H4 (cell line): ENCODE results near the gene SLC25A6. TPM values are rescaled to one million over a fixed set of nuclear protein-coding genes. Genes with fewer than 3 reads are reported as not detected.
"Not testable (repeated sequence)": the region's sequence is repeated elsewhere in the genome, so short reads cannot be mapped to it uniquely, and the experiment has no call there.

ENCODE experiments used
- DNase-seq: peaks from one replicate; pipeline ENCODE4 v3.0.0-alpha.2; 2015; ENCODE audit warnings: low spot score
- total RNA-seq: library from RNA; depleted of rRNA; stranded (reverse); fragments of >200 nt; shearing (Covaris generic); gene quantifications from 2 replicates; pipeline ENCODE4 v1.2.3, GENCODE V29; 2014

SLC25A6 gene
- total RNA-seq, 1 experiment from 2014 or later, result 252 TPM

DNA sequence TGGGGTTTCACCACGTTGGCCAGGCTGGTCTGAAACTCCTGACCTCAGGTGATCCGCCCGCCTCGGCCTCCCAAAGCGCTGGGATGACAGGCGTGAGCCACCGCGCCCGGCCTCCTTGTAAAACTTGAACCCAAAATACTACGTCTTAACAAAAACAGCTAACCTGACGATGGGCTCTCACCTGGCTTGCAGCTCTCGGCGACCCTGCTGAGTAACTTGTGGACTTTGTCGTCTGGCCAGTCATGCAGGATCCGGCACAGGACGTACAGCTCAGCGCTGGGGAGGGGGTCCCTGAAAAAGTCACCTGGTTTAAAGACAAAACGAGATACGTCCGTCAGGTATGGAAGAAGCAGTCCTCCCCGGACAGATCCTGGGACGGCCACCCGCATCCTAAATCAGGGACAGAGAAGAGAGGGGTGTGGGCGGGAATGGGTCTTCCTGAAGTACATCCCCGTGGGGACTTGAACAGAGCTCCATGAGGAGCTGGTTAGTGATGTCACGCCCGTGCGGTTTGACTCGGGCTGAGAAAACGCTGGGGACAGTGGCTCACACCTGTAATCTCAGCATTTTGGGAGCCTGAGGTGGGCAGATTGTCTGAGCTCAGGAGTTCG is 20.7 kb upstream of the SLC25A6 start:
- DNase-seq, result no peak

GRCh38 chrX:1411326-1411725 is 19.4 kb upstream of the SLC25A6 start:
- no peak for DNase-seq

GRCh38 chrX:1407035-1407434 is 15.1 kb upstream of the SLC25A6 start:
- DNase-seq, result no peak

- DNase-seq, result not testable (repeated sequence)
Observed at GRCh38 chrX:1405769-1406168, 13.9 kb upstream of the SLC25A6 start.

DNA sequence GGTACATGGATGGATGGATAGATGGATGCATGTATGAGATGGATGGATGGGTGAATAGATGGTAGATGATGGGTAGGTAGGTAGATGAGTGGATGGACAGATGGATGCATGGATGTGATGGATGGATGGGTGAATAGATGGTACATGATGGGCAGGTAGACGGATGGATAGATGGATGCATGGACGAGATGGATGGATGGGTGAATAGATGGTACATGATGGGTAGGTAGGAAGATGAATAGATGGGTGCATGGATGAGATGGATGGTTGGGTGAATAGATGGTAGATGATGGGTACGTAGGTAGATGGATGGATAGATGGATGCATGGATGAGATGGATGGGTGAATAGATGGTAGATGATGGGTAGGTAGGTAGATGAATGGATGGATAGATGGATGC is 12.0 kb upstream of the SLC25A6 start:
- not testable (repeated sequence) for DNase-seq

GRCh38 chrX:1403228-1403627 is 11.3 kb upstream of the SLC25A6 start:
- no peak for DNase-seq

- DNase-seq, result no peak
Observed at GRCh38 chrX:1401611-1402430, 9.9 kb upstream of the SLC25A6 start.

GRCh38 chrX:1400742-1401471 is 9.0 kb upstream of the SLC25A6 start:
- DNase-seq, result no peak

DNA sequence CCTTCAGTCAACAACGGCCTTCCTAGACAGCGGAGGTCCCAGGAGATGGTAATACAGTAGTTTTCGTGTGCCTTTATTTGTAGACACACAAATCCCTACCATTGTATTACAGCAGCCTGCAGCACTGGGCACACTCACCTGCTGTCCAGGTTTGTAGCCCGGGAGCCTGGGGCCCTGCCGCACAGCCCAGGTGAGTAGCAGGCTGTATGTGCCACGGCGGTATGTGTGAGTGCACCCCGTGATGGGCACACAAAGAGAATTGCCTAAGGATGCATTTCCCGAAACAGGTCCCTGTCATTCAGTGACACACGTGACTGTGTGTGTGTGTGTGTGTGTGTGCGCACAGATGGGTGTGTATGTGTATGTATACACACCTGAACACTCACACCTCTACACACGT is 8.1 kb upstream of the SLC25A6 start:
- no peak for DNase-seq

DNA sequence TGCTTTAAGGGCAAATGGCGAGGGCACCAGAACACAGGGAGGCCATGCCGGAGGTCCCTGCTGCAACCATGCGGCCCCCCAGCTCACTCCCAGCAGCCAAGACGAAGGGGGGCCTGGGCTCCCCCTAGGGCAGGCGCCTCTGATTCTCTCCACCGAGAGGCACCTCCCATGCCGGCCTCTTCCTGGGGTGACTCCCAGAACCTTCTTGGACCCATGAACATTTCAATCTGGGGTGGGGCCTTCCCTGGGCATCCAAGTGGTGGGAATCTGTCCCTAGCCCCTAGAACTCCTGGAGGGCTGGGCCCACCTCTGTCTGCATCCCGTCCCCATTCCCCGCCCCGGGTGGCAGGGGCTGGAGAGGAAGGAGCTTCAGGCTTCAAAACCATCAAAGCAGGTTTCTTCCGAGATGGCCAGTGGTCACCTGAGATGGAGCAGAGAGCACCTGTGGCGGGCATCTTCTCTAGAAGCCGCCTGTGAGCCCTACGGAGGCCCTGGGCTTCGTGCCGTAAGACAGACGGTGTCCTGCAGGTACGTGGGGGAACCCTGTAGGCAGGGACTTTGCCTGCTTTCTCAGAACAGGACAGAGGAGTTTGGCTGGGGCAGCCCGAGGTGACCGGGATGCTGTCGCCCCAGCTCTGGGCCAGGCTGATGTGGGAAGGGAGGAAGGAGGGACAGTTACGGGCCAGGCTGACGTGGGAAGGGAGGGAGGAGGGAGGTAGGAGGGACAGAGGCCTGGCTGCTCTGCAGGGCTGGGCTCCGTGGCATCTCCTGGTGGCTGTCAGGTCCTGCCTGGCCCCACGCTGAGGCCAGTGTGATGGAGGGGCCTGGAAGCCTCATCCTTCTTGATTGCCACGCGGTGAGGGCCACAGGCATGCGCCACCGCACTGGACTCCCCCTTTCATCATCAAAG is 6.8 kb upstream of the SLC25A6 start:
- no peak for DNase-seq

GRCh38 chrX:1397441-1398270 is 5.7 kb upstream of the SLC25A6 start:
- no peak for DNase-seq

- no peak for DNase-seq
Observed at GRCh38 chrX:1397001-1397400, 5.1 kb upstream of the SLC25A6 start.

GRCh38 chrX:1395646-1396216 is 3.8 kb upstream of the SLC25A6 start:
- DNase-seq, result no peak

GRCh38 chrX:1394731-1395501 is 3.0 kb upstream of the SLC25A6 start:
- no peak for DNase-seq

DNA sequence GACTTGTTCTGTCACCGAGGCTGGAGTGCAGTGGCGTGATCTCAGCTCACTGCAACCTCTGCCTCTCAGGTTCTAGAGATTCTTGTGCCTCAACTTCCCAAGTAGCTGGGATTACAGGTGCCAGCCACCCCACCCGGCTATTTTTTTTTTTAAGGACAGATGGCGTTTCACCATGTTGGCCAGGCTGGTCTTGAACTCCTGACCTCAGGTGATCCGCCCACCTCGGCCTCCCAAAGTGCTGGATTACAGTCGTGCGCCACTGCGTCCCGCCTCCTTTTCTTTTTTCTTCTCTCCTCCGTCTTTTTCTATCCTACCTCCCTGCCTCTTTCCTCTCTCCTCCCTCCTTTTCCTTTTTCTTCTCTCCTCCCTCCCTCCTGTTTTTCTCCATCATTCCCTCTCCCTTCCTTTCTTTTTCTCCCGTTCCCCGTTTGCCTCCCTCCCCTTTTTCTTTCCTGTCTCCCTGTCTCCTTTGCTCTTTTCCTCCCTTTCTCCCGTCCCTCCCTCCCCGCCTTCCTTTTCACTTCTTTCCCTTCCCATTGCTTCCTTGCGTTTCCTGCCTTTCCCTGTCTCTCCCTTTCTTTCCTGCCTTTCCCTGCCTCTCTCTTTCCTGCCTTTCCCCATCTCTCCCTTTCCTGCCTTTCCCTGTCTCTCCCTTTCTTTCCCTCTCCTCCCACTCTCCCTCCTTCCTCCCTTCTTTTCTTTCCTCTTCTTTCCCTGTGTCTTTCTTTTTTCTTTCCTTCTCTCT is 2.1 kb upstream of the SLC25A6 start:
- DNase-seq, result no peak

DNA sequence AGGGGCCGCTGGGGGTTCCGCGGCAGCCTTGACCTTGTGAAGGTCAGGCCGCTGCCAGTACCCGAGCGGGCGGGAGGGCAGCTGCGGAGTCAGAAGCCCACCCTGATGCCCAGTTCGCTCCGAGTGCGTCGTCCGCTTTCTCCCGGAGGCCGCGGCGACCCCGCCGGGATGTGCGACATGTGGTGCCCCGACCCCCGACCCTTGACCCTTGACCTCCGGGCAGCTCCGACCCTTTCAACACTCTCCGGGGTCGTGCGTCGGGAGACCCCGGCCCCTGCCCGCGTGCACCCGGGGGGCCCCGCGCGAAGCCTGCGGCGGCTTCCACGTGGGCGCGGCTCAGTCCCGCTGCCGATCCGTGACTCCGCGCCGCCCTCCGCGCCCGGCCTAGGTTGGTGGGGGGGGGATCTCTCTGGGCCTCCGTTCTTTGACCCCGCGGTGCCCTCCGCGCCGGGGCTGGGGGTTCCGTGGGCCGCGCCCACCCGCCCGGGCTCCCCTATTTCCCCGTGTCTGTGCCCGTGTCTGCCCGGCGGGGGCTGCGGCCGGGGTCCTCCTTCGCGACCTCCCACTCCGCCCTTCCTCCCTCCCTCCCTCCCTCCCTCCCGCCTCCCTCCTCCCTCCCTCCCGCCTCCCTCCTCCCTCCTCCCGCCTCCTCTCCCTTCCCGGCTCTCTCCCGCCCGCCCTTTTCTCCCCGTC is 609 bp upstream of the SLC25A6 start:
- DNase-seq, result peak; percentile 70

- DNase-seq, result no peak
Observed at GRCh38 chrX:1391370-1391706, 575 bp downstream of the SLC25A6 start.

DNA sequence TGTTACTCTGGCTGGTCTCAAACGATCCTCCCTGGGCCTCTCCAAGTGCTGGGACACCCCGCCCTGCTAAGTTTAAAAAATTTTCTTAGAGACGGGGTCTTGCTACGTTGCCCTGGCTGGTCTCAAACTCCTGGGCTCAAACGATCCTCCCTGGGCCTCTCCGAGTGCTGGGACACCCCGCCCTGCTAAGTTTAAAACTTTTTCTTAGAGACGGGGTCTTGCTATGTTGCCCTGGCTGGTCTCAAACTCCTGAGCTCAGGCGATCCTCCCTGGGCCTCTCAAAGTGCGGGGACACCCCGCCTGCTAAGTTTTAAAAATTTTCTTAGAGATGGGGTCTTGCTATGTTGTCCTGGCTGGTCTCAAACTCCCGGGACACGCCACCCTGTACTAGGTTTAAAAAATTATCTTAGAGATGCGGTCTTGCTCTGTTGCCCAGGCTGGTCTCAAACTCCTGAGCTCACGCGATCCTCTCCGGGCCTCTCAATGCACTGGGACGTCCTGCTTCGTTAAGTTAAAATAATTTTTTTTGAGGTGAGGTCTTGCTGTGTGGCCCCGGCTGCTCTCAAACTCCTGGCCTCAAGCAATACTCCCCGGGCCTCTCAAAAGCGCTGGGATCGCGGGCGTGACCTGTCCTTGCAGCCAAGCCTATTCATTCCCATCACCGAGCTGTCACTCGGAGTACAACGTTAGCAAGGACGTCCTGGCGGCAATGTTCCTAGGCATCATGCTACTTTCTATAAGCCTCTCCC is 1.1 kb downstream of the SLC25A6 start:
- no peak for DNase-seq
